ENCODE measurements around the gene DYNLRB2.

GRCh38 chr16:80592273-80592672 lies 51.5 kb downstream of the DYNLRB2 start:
- TF ChIP-seq CTCF (conservative IDR thresholded peaks at IDR 0.05; ENCODE audit: low read depth in 2 of 2) (no peak), REST (IDR thresholded peaks at IDR 0.05; ENCODE audit: unreplicated experiment) (no peak), EZH2phosphoT487 (IDR thresholded peaks at IDR 0.05; ENCODE audit: unreplicated experiment) (no peak)
